RKO (cell line): Measurements from ENCODE around the gene LMBRD1.
"Not testable (repeated sequence)": the region's sequence is repeated elsewhere in the genome, so short reads cannot be mapped to it uniquely, and the experiment has no call there.

Experiments used
- DNase-seq: peaks from one replicate; pipeline ENCODE4 v3.0.0-alpha.2; 2016; ENCODE audit warnings: low spot score

LMBRD1 gene

GRCh38 chr6:69796642-69797390 lies at the start of gene LMBRD1:
Gene LMBRD1, minus strand, starts transcription at chr6:69797010. Its CDS starts 129 bp downstream, at chr6:69796881.
- peak; percentile 97 for DNase-seq

GRCh38 chr6:69846312-69846711 lies 49.5 kb upstream of the LMBRD1 start:
- no peak for DNase-seq

- DNase-seq, result no peak
Measured at GRCh38 chr6:69843189-69843588, 46.4 kb upstream of the LMBRD1 start.

- no peak for DNase-seq
Measured at GRCh38 chr6:69841862-69842261, 45.1 kb upstream of the LMBRD1 start.

- peak; percentile 81 for DNase-seq
Measured at GRCh38 chr6:69835414-69836179, 38.8 kb upstream of the LMBRD1 start.

- no peak for DNase-seq
Measured at GRCh38 chr6:69832558-69832957, 35.7 kb upstream of the LMBRD1 start.

GRCh38 chr6:69827276-69827893 lies 30.6 kb upstream of the LMBRD1 start:
- DNase-seq, result no peak

GRCh38 chr6:69825904-69826303 lies 29.1 kb upstream of the LMBRD1 start:
- DNase-seq, result no peak

- DNase-seq, result not testable (repeated sequence)
Measured at GRCh38 chr6:69824355-69824754, 27.5 kb upstream of the LMBRD1 start.

GRCh38 chr6:69820438-69820837 lies 23.6 kb upstream of the LMBRD1 start:
- DNase-seq, result no peak

GRCh38 chr6:69820018-69820417 lies 23.2 kb upstream of the LMBRD1 start:
- DNase-seq, result no peak

- no peak for DNase-seq
Measured at GRCh38 chr6:69819138-69819537, 22.3 kb upstream of the LMBRD1 start.

- DNase-seq, result no peak
Measured at GRCh38 chr6:69818223-69818930, 21.6 kb upstream of the LMBRD1 start.

- no peak for DNase-seq
Measured at GRCh38 chr6:69817358-69817757, 20.5 kb upstream of the LMBRD1 start.

- DNase-seq, result no peak
Measured at GRCh38 chr6:69816569-69816968, 19.8 kb upstream of the LMBRD1 start.

- DNase-seq, result no peak
Measured at GRCh38 chr6:69816026-69816425, 19.2 kb upstream of the LMBRD1 start.

GRCh38 chr6:69813508-69813907 lies 16.7 kb upstream of the LMBRD1 start:
- DNase-seq, result no peak

GRCh38 chr6:69812746-69813427 lies 16.1 kb upstream of the LMBRD1 start:
- no peak for DNase-seq

GRCh38 chr6:69802995-69803394 lies 6.2 kb upstream of the LMBRD1 start:
- no peak for DNase-seq

- DNase-seq, result no peak
Measured at GRCh38 chr6:69801711-69802110, 4.9 kb upstream of the LMBRD1 start.

- DNase-seq, result peak; percentile 19
Measured at GRCh38 chr6:69801225-69801624, 4.4 kb upstream of the LMBRD1 start.

- not testable (repeated sequence) for DNase-seq
Measured at GRCh38 chr6:69798796-69799195, 2.0 kb upstream of the LMBRD1 start.
